Activated CD8-positive, alpha-beta memory T cell treated with anti-CD3 and anti-CD28 coated beads, Interleukin-2, amount 10 ng/mL, durations not matched to agents 7 days and 5 days (primary cell): ENCODE results near the gene NPPA. TPM values are rescaled to one million over a fixed set of nuclear protein-coding genes. Genes with fewer than 3 reads are reported as not detected.
A peak's percentile ranks its signal among the peaks of the same experiment; 100 is the strongest.

Source experiments
- ATAC-seq: fragments of 150-1000 bp; cut with Tn5 transposase; one replicate; pipeline ENCODE4 v1.10.0; 2021; ENCODE audit warnings: moderate library complexity
- CTCF ChIA-PET: fragments of 350-600 bp; sonication (Branson Sonifier 250); formaldehyde crosslinking; loops from one replicate; lab custom pipeline; 2021; ENCODE audit warnings: antibody characterized with exemption; lab: Charles Lee
- DNase-seq: peaks from one replicate; pipeline ENCODE4 v3.0.0-alpha.2; 2020
- H3K27ac Mint-ChIP-seq: one replicate; pipeline ENCODE4 v1.8.0; 2021; ENCODE audit warnings: mild to moderate bottlenecking, mixed read lengths
- H3K27me3 Mint-ChIP-seq: one replicate; pipeline ENCODE4 v1.8.0; 2021; ENCODE audit warnings: mixed read lengths
- H3K36me3 Mint-ChIP-seq: one replicate; pipeline ENCODE4 v1.8.0; 2021; ENCODE audit warnings: mild to moderate bottlenecking, mixed read lengths
- H3K4me1 Mint-ChIP-seq: one replicate; pipeline ENCODE4 v1.8.0; 2021; ENCODE audit warnings: mixed read lengths
- H3K4me3 Mint-ChIP-seq: one replicate; pipeline ENCODE4 v1.8.0; 2021; ENCODE audit warnings: mild to moderate bottlenecking, moderate library complexity, mixed read lengths
- H3K9me3 Mint-ChIP-seq: one replicate; pipeline ENCODE4 v1.8.0; 2022; ENCODE audit warnings: low read depth, mixed read lengths
- total RNA-seq, 2 experiments: library from RNA; stranded (reverse); gene quantifications; one replicate each; pipeline ENCODE4 v1.2.3, GENCODE V29; 2021

Gene NPPA
- total RNA-seq, 2 experiments from 2014 or later = not detected

- Mint-ChIP-seq H3K36me3 (peaks cover 3% of the 10 kb centered on the region), H3K4me1 (no peaks in the 10 kb centered on the region), H3K4me3 (no peak overlapping the region), H3K27me3 (peaks cover 12% of the 10 kb centered on the region), H3K9me3 (no peaks in the 10 kb centered on the region), H3K27ac (no peak overlapping the region)
- no peak for ATAC-seq
- no peak for DNase-seq
- CTCF ChIA-PET = interaction anchor here (1.0 kb wide), 1 partner anchor 12 kb away, joined by 4 read pairs; no protein-coding TSS in a partner anchor
These were observed 2.6 kb upstream of the NPPA start for GRCh38 chr1:11850156-11850555.

- no peak for ATAC-seq
- H3K4me3 Mint-ChIP-seq = no peak overlapping the region
- H3K27me3 Mint-ChIP-seq = peaks cover 6% of the 10 kb centered on the region
- no peaks in the 10 kb centered on the region for H3K9me3 Mint-ChIP-seq
- H3K36me3 Mint-ChIP-seq = peaks cover 3% of the 10 kb centered on the region
- DNase-seq = no peak
- no peak overlapping the region for H3K27ac Mint-ChIP-seq
- CTCF ChIA-PET = interaction anchor here (1.5 kb wide), 1 partner anchor 10 kb away, joined by 9 read pairs; no protein-coding TSS in a partner anchor
- no peaks in the 10 kb centered on the region for H3K4me1 Mint-ChIP-seq
These were observed 754 bp upstream of the NPPA start for GRCh38 chr1:11848373-11848700.

- Mint-ChIP-seq H3K4me1 (no peaks in the 10 kb centered on the region), H3K27ac (no peak overlapping the region), H3K4me3 (no peak overlapping the region), H3K27me3 (no peaks in the 10 kb centered on the region), H3K9me3 (no peaks in the 10 kb centered on the region), H3K36me3 (peaks cover 4% of the 10 kb centered on the region)
- no peak for ATAC-seq
- no peak for DNase-seq
- CTCF ChIA-PET = interaction anchor here (0.7 to 0.9 kb wide), 2 partner anchors 14 to 148 kb away, joined by 3 to 4 read pairs; no protein-coding TSS in a partner anchor
These were observed 1.8 kb downstream of the NPPA start for GRCh38 chr1:11845641-11846335.

- no peak for DNase-seq
- CTCF ChIA-PET = interaction anchor here (1.4 kb wide), 1 partner anchor 192 kb away, joined by 3 read pairs; no protein-coding TSS in a partner anchor
- H3K27ac Mint-ChIP-seq = no peak overlapping the region
These were observed 5.2 kb downstream of the NPPA start for GRCh38 chr1:11842154-11843041.

GRCh38 chr1:11841245-11842153 lies 6.1 kb downstream of the NPPA start:
- no peak overlapping the region for H3K27ac Mint-ChIP-seq
- no peak overlapping the region for H3K4me3 Mint-ChIP-seq
- CTCF ChIA-PET = interaction anchor here (1.1 to 3.7 kb wide), 5 partner anchors 9 to 191 kb away, joined by 3 to 21 read pairs (median 4); no protein-coding TSS in a partner anchor
- H3K9me3 Mint-ChIP-seq = no peaks in the 10 kb centered on the region
- DNase-seq (no peak), ATAC-seq (no peak)
- no peaks in the 10 kb centered on the region for H3K27me3 Mint-ChIP-seq
- no peaks in the 10 kb centered on the region for H3K4me1 Mint-ChIP-seq
- H3K36me3 Mint-ChIP-seq = peaks cover 12% of the 10 kb centered on the region

More at GRCh38 chr1:11842154-11843041, 5.2 kb downstream of the NPPA start:
- H3K36me3 Mint-ChIP-seq = peaks cover 12% of the 10 kb centered on the region
- H3K4me1 Mint-ChIP-seq = no peaks in the 10 kb centered on the region
- no peak for ATAC-seq
- no peaks in the 10 kb centered on the region for H3K27me3 Mint-ChIP-seq
- no peaks in the 10 kb centered on the region for H3K9me3 Mint-ChIP-seq
- H3K4me3 Mint-ChIP-seq = no peak overlapping the region

GRCh38 chr1:11839727-11840705 lies 7.6 kb downstream of the NPPA start:
- Mint-ChIP-seq H3K36me3 (peaks cover 9% of the 10 kb centered on the region), H3K4me1 (no peaks in the 10 kb centered on the region), H3K27me3 (no peaks in the 10 kb centered on the region), H3K27ac (no peak overlapping the region), H3K9me3 (no peaks in the 10 kb centered on the region), H3K4me3 (no peak overlapping the region)
- ATAC-seq (no peak), DNase-seq (no peak)
- CTCF ChIA-PET = interaction anchor here (0.9 to 3.7 kb wide), 7 partner anchors 8 to 133 kb away, joined by 3 to 21 read pairs (median 4); no protein-coding TSS in a partner anchor

- Mint-ChIP-seq H3K9me3 (no peaks in the 10 kb centered on the region), H3K4me3 (no peak overlapping the region), H3K36me3 (peaks cover 12% of the 10 kb centered on the region), H3K4me1 (no peaks in the 10 kb centered on the region), H3K27me3 (no peaks in the 10 kb centered on the region), H3K27ac (no peak overlapping the region)
- CTCF ChIA-PET = interaction anchor here (0.6 to 3.7 kb wide), 38 partner anchors 9 to 457 kb away, joined by 3 to 21 read pairs (median 3); partner anchors contain the start of genes CLCN6, MFN2, MTHFR and NPPA
- DNase-seq = peak; percentile 77
- peak; percentile 94 for ATAC-seq
These were observed 9.0 kb downstream of the NPPA start for GRCh38 chr1:11838349-11839272.

GRCh38 chr1:11837767-11838348 lies 9.7 kb downstream of the NPPA start:
- ATAC-seq = no peak
- CTCF ChIA-PET = interaction anchor here (0.6 to 3.7 kb wide), 37 partner anchors 10 to 458 kb away, joined by 3 to 21 read pairs (median 3); partner anchors contain the start of genes CLCN6, MFN2, MTHFR and NPPA
- DNase-seq = no peak
- Mint-ChIP-seq H3K4me1 (no peaks in the 10 kb centered on the region), H3K27me3 (no peaks in the 10 kb centered on the region), H3K4me3 (no peak overlapping the region), H3K9me3 (no peaks in the 10 kb centered on the region), H3K27ac (no peak overlapping the region), H3K36me3 (peaks cover 12% of the 10 kb centered on the region)

- H3K27me3 Mint-ChIP-seq = no peaks in the 10 kb centered on the region
- H3K36me3 Mint-ChIP-seq = peaks cover 12% of the 10 kb centered on the region
- H3K27ac Mint-ChIP-seq = no peak overlapping the region
- no peaks in the 10 kb centered on the region for H3K9me3 Mint-ChIP-seq
- H3K4me3 Mint-ChIP-seq = no peak overlapping the region
- DNase-seq (no peak), ATAC-seq (no peak)
- CTCF ChIA-PET = interaction anchor here (1.2 to 3.7 kb wide), 9 partner anchors 10 to 194 kb away, joined by 3 to 21 read pairs (median 7); no protein-coding TSS in a partner anchor
- H3K4me1 Mint-ChIP-seq = no peaks in the 10 kb centered on the region
These were observed 10.4 kb downstream of the NPPA start for GRCh38 chr1:11836955-11837766.
